Body of pancreas (tissue), 4 donors: ENCODE measurements around the gene TTYH1. TPM values are rescaled to one million over a fixed set of nuclear protein-coding genes. Genes with fewer than 3 reads are reported as not detected.

ENCODE experiments used
- ATAC-seq: fragments of 150-250 bp; one replicate; pipeline ENCODE4 v1.9.1; 2016
- DNase-seq, 4 donors: peaks; one replicate each; pipeline ENCODE4 v3.0.0-alpha.2; 2019
- H3K27ac ChIP-seq, 4 donors: fragments of 200-600 bp; sonication (generic); 1 replicate in 3 of 4; 2 replicates in 1 of 4; pipeline versions ENCODE4 v1.5.1 to v1.6.1; 2016 to 2019; ENCODE audit warnings: mild to moderate bottlenecking in 1 of 4, mixed read lengths in 1 of 4, moderate library complexity in 1 of 4
- H3K27me3 ChIP-seq, 2 donors: fragments of 200-600 bp; sonication (generic); one replicate each; pipeline ENCODE4 v1.6.0; 2016; ENCODE audit warnings: mild to moderate bottlenecking in 1 of 2
- H3K36me3 ChIP-seq, 2 donors: fragments of 200-600 bp; sonication (generic); replicated peaks in 1 of 2; 2 replicates each; pipeline ENCODE4 v1.5.1; 2016; ENCODE audit warnings: low read depth in 2 of 2; ENCODE audit not compliant: insufficient read depth in 1 of 2
- H3K4me1 ChIP-seq: fragments of 200-600 bp; sonication (generic); one replicate; pipeline ENCODE4 v1.6.0; 2016
- H3K4me3 ChIP-seq, 2 donors: fragments of 200-600 bp; sonication (generic); 1 replicate in 1 of 2; 2 replicates in 1 of 2; pipeline ENCODE4 v1.5.1; 2016 to 2019
- H3K9me3 ChIP-seq, 3 donors: fragments of 200-600 bp; sonication (generic); 1 replicate in 2 of 3; 2 replicates in 1 of 3; pipeline ENCODE4 v1.5.1; 2016
- CTCF ChIP-seq, 7 experiments: fragments of 450-650 bp in 4 of 7; fragments of 200-600 bp in 3 of 7; sonication (generic) in 3 of 7; IDR thresholded peaks; one replicate each; pipeline ENCODE4 v1.5.1; 2016 to 2019; ENCODE audit warnings: antibody characterized with exemption in 7 of 7
- POLR2A ChIP-seq, 3 donors: fragments of 450-650 bp; IDR thresholded peaks; one replicate each; pipeline ENCODE4 v1.6.1; 2016; ENCODE audit warnings: antibody characterized with exemption in 3 of 3, mild to moderate bottlenecking in 2 of 3
- WGBS, 2 donors: methylation state at CpG; one replicate each; pipeline ENCODE4 v1.1.5; 2017; 5-methylcytosine and 5-hydroxymethylcytosine counted together
- intact Hi-C: fragments of 100-400 bp; cut with DNase I; formaldehyde crosslinking; loops from one replicate; pipeline ENCODE4 v1.15.1; 2023
- total RNA-seq, 2 donors: library from RNA; depleted of rRNA; stranded (reverse); fragments of >200 nt; gene quantifications; one replicate each; pipeline ENCODE4 v1.1.0, GENCODE V29; 2016

Gene TTYH1
- total RNA-seq, 2 donors from 2014 or later, result 20.5 to 88.7 TPM

- TF ChIP-seq POLR2A (IDR thresholded peaks at IDR 0.05) (no peak), CTCF (IDR thresholded peaks at IDR 0.05) (no peak)
- Histone ChIP-seq H3K9me3 (no peaks in the 10 kb centered on the region), H3K4me1 (peaks cover 20% of the 10 kb centered on the region), H3K4me3 (no peak overlapping the region), H3K27ac (peak overlapping the region in 3 of 4 donors; percentile 41 to 80 (median 77)), H3K27me3 (peaks cover 0 to 14% of the 10 kb centered on the region in 2 donors), H3K36me3 (no peaks in the 10 kb centered on the region)
- intact Hi-C loops, result no loop called here
- 1 to 2% methylated on average over 22 to 28 of the region's 28 CpGs for WGBS, 2 donors
- no peak for DNase-seq
- no peak for ATAC-seq
Observed at GRCh38 chr19:54415901-54416673, 823 bp downstream of the TTYH1 start.

GRCh38 chr19:54416695-54417491, 1.6 kb downstream of the TTYH1 start:
- Histone ChIP-seq H3K36me3 (no peaks in the 10 kb centered on the region), H3K9me3 (no peaks in the 10 kb centered on the region), H3K27ac (peak overlapping the region in 3 of 4 donors; percentile 41 to 80 (median 77)), H3K4me3 (no peak overlapping the region), H3K4me1 (peaks cover 20% of the 10 kb centered on the region), H3K27me3 (peaks cover 0 to 14% of the 10 kb centered on the region in 2 donors)
- no peak for ATAC-seq
- 29 to 61% methylated on average over 6 to 44 of the region's 44 CpGs for WGBS, 2 donors
- no peak for DNase-seq
- intact Hi-C loops, result no loop called here
- no peak for TF ChIP-seq CTCF (IDR thresholded peaks at IDR 0.05)
- TF ChIP-seq POLR2A (IDR thresholded peaks at IDR 0.05), result no peak

- H3K27ac ChIP-seq, result peak overlapping the region in 3 of 4 donors; percentile 73 to 87 (median 82)
- TF ChIP-seq POLR2A (IDR thresholded peaks at IDR 0.05) (peak in 1 of 3 donors; percentile 24), CTCF (IDR thresholded peaks at IDR 0.05) (no peak)
- intact Hi-C loops, result no loop called here
- H3K4me3 ChIP-seq, result no peak overlapping the region
- WGBS, 2 donors, result 25 to 33% methylated on average over 17 to 25 of the region's 25 CpGs
- peaks cover 0 to 14% of the 10 kb centered on the region in 2 donors for H3K27me3 ChIP-seq
- no peaks in the 10 kb centered on the region for H3K36me3 ChIP-seq
- peaks cover 20% of the 10 kb centered on the region for H3K4me1 ChIP-seq
- DNase-seq (no peak), ATAC-seq (no peak)
- H3K9me3 ChIP-seq, result no peaks in the 10 kb centered on the region
Observed at GRCh38 chr19:54418030-54418929, 3.0 kb downstream of the TTYH1 start.

- Histone ChIP-seq H3K27me3 (peaks cover 0 to 14% of the 10 kb centered on the region in 2 donors), H3K9me3 (no peaks in the 10 kb centered on the region), H3K4me1 (peaks cover 20% of the 10 kb centered on the region), H3K36me3 (no peaks in the 10 kb centered on the region), H3K4me3 (no peak overlapping the region), H3K27ac (peak overlapping the region; percentile 73 to 87 (median 80))
- WGBS, 2 donors, result 62 to 81% methylated on average over 12 to 26 of the region's 26 CpGs
- ATAC-seq (no peak), DNase-seq (no peak)
- intact Hi-C loops, result no loop called here
- TF ChIP-seq CTCF (IDR thresholded peaks at IDR 0.05) (no peak), POLR2A (IDR thresholded peaks at IDR 0.05) (no peak)
Observed at GRCh38 chr19:54418930-54419800, 3.9 kb downstream of the TTYH1 start.
